SH-SY5Y (cell line): ENCODE results near the gene CPNE5.

Experiments used
- GATA2 ChIP-seq: IDR thresholded peaks from 2 replicates; pipeline ENCODE4 v1.6.1; 2011; ENCODE audit warnings: mild to moderate bottlenecking, low read depth, low read length
- GATA3 ChIP-seq: IDR thresholded peaks from 2 replicates; pipeline ENCODE4 v1.6.1; 2011; ENCODE audit warnings: low read depth, mild to moderate bottlenecking, low read length, moderate library complexity

DNA sequence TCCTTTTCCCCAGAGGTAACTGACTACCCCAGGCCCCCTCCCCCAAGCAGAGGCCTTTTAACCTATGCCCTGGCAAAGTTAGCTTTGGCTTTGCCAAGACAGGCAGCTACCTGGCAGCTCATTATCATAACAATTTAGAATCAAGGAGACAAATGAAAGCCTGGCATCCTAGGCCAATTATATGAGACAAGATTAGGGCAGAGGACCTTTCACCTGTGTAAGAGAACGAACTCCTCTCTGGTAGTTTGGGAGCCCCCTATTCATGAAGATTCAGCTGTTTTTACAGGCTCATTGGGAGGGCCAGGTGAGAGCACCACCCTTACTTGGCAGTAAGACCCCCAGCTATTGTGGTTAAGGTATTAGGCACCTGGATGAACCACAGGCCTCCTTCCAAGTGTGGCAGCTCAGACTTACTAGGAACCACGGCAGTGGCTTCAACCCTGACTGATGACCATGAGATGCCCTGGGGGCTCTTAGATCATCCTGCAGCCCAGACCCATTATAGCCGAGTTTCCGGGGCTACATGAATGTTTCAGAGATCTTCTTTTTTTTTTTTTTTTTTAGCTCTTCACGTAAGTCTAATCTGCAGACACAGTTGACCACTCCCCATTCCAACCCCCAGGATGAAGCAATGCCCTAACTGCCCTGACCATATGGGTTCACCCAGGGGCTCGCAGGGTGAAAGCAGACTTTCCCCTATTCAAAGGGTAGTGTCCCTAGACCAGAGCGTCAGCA is 85.4 kb downstream of the CPNE5 start:
- TF ChIP-seq GATA2 (no peak), GATA3 (no peak)
